Ascending aorta (tissue), 2 donors: ENCODE measurements around the gene LSM12. TPM values are rescaled to one million over a fixed set of nuclear protein-coding genes. Genes with fewer than 3 reads are reported as not detected.

ENCODE experiments used
- DNase-seq, 2 donors: peaks; one replicate each; pipeline ENCODE4 v3.0.0-alpha.2; 2019; ENCODE audit warnings: low spot score in 2 of 2
- H3K27ac ChIP-seq, 2 donors: fragments of 200-600 bp; sonication (generic); one replicate each; pipeline ENCODE4 v1.5.1; 2016 to 2017; ENCODE audit warnings: mild to moderate bottlenecking in 1 of 2
- H3K27me3 ChIP-seq: fragments of 200-600 bp; sonication (generic); one replicate; pipeline ENCODE4 v1.5.1; 2017
- H3K36me3 ChIP-seq, 2 donors: fragments of 200-600 bp; sonication (generic); one replicate each; pipeline ENCODE4 v1.5.1; 2016
- H3K4me1 ChIP-seq, 2 donors: fragments of 200-600 bp; sonication (generic); one replicate each; pipeline ENCODE4 v1.5.1; 2016 to 2017; ENCODE audit warnings: mild to moderate bottlenecking in 1 of 2
- H3K4me3 ChIP-seq, 2 donors: fragments of 200-600 bp; sonication (generic); one replicate each; pipeline ENCODE4 v1.5.1; 2016 to 2017; ENCODE audit warnings: mild to moderate bottlenecking in 1 of 2
- H3K9me3 ChIP-seq, 2 donors: fragments of 200-600 bp; sonication (generic); one replicate each; pipeline ENCODE4 v1.5.1; 2016
- CTCF ChIP-seq, 3 experiments: fragments of 200-600 bp in 2 of 3; fragments of 450-650 bp in 1 of 3; sonication (generic) in 2 of 3; IDR thresholded peaks; one replicate each; pipeline ENCODE4 v1.5.1; 2016 to 2019; ENCODE audit warnings: antibody characterized with exemption in 3 of 3, mild to moderate bottlenecking in 1 of 3, moderate library complexity in 1 of 3
- intact Hi-C: fragments of 100-400 bp; cut with DNase I; formaldehyde crosslinking; loops from one replicate; pipeline ENCODE4 v1.15.1; 2023
- total RNA-seq: library from RNA; depleted of rRNA; stranded (reverse); fragments of >200 nt; gene quantifications from one replicate; pipeline ENCODE4 v1.1.0, GENCODE V29; 2016

Gene LSM12
- total RNA-seq, 1 donor from 2014 or later: 12.5 TPM

- intact Hi-C loops: loop anchor here (2.0 to 5.0 kb wide), 4 partner anchors 64 to 256 kb away; partner anchors contain the start of gene TMUB2
- TF ChIP-seq CTCF (IDR thresholded peaks at IDR 0.05): no peak
- DNase-seq: peak in 1 of 2 donors; percentile 89
- Histone ChIP-seq H3K9me3 (no peaks in the 10 kb centered on the region), H3K27ac (peak overlapping the region; percentile 84 to 89), H3K27me3 (no peaks in the 10 kb centered on the region), H3K4me1 (peaks cover 5 to 32% of the 10 kb centered on the region in 2 donors), H3K36me3 (peaks cover 8 to 20% of the 10 kb centered on the region in 2 donors), H3K4me3 (peak overlapping the region; percentile 66 to 68)
Measured at GRCh38 chr17:44071198-44071520, 4.7 kb upstream of the LSM12 start.

GRCh38 chr17:44070455-44071197 is 4.2 kb upstream of the LSM12 start, which contains the start of gene G6PC3:
TSS of gene G6PC3 (plus strand) at chr17:44070735. CDS start at chr17:44070966, 231 bp downstream.
- Histone ChIP-seq H3K27ac (peak within 1 kb of the TSS; percentile 84 to 89), H3K4me1 (peaks cover 5 to 35% of the 10 kb centered on the region in 2 donors), H3K36me3 (peaks cover 3 to 15% of the 10 kb centered on the region in 2 donors), H3K9me3 (no peaks in the 10 kb centered on the region), H3K4me3 (peak within 1 kb of the TSS; percentile 66 to 68), H3K27me3 (no peaks in the 10 kb centered on the region)
- TF ChIP-seq CTCF (IDR thresholded peaks at IDR 0.05): peak in 1 of 3 experiments; percentile 14
- intact Hi-C loops: loop anchor here (1.0 to 5.0 kb wide), 6 partner anchors 41 to 256 kb away; partner anchors contain the start of genes HDAC5 and TMUB2
- peak; percentile 83 to 98 for DNase-seq

GRCh38 chr17:44069974-44070454 is 3.5 kb upstream of the LSM12 start:
- Histone ChIP-seq H3K9me3 (no peaks in the 10 kb centered on the region), H3K27ac (peak overlapping the region; percentile 84 to 89), H3K4me1 (peaks cover 5 to 37% of the 10 kb centered on the region in 2 donors), H3K4me3 (peak overlapping the region; percentile 66 to 68), H3K27me3 (no peaks in the 10 kb centered on the region), H3K36me3 (peaks cover 0 to 9% of the 10 kb centered on the region in 2 donors)
- no peak for DNase-seq
- no peak for TF ChIP-seq CTCF (IDR thresholded peaks at IDR 0.05)
- intact Hi-C loops: loop anchor here (1.0 to 5.0 kb wide), 6 partner anchors 41 to 257 kb away; partner anchors contain the start of genes HDAC5 and TMUB2

GRCh38 chr17:44067545-44067940 is 1.1 kb upstream of the LSM12 start:
- Histone ChIP-seq H3K27me3 (no peaks in the 10 kb centered on the region), H3K4me3 (no peak overlapping the region), H3K36me3 (peaks cover 0 to 9% of the 10 kb centered on the region in 2 donors), H3K27ac (peak overlapping the region; percentile 94 to 95), H3K4me1 (peaks cover 5 to 33% of the 10 kb centered on the region in 2 donors), H3K9me3 (no peaks in the 10 kb centered on the region)
- TF ChIP-seq CTCF (IDR thresholded peaks at IDR 0.05): no peak
- intact Hi-C loops: loop anchor here (2.0 kb wide), 1 partner anchor 53 kb away; the partner anchor contains the start of gene TMEM101
- no peak for DNase-seq

GRCh38 chr17:44065668-44066203 is 735 bp downstream of the LSM12 start:
- Histone ChIP-seq H3K27me3 (no peaks in the 10 kb centered on the region), H3K9me3 (no peaks in the 10 kb centered on the region), H3K27ac (peak overlapping the region; percentile 94 to 95), H3K4me3 (peak overlapping the region; percentile 59 to 73), H3K4me1 (peaks cover 0 to 22% of the 10 kb centered on the region in 2 donors), H3K36me3 (peaks cover 0 to 26% of the 10 kb centered on the region in 2 donors)
- TF ChIP-seq CTCF (IDR thresholded peaks at IDR 0.05): no peak
- DNase-seq: no peak
- intact Hi-C loops: loop anchor here (2.0 kb wide), 1 partner anchor 51 kb away; the partner anchor contains the start of gene TMEM101
